ENCODE results near the gene BLM.

The BLM gene

DNA sequence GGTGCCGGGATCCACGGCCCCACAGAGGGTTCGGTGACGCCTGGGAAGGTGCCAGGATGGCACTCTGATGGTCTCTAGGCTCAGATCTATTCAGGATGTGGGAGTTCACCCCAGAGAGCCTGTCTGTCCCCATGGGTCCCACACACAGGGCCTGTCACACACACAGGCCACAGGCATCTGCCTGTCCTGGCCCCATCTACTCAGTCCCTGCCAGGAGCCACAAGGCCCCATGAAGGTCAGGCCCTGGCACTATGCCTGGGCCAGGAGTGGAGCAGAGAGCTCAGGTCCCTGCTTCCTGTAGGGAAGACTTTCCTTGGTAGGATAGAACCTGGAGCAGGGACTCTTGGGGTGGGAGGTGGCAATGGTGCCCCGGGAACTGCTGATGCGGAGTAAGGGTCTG, 102.2 kb downstream of the BLM start:
- TF ChIP-seq SIN3A (IDR thresholded peaks at IDR 0.05; ENCODE audit: borderline replicate concordance, insufficient read depth, low read length) (no peak), TAF1 (IDR thresholded peaks at IDR 0.05; ENCODE audit: borderline replicate concordance, insufficient read depth, low read length) (no peak), POLR2AphosphoS5 (IDR thresholded peaks at IDR 0.05; ENCODE audit: low read depth, low read length) (no peak), FOXP2 (optimal IDR thresholded peaks at IDR 0.05; ENCODE audit: borderline replicate concordance, extremely low read depth, extremely low read length, insufficient read depth) (no peak)

DNA sequence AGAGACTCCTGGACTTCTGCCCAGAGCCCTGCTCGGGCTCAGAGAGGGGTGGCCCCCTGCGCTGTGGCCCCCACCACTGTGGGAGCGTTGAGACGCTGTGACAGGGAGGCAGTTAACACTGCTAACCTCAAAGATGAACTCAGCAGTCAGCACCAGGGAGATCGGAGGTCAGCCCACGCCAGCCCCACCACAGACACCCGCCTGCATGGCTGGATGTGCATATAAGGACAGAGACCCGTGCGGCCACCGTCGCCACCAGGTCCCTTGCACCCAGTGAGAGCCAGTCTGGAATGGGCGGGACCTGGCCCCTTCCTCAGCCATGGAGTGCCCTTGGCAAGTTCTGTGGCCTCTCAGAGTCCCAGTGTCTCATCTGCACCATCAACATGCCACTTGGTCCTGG, 102.7 kb downstream of the BLM start:
- TF ChIP-seq POLR2AphosphoS5 (IDR thresholded peaks at IDR 0.05; ENCODE audit: low read depth, low read length), result no peak
- no peak for TF ChIP-seq TAF1 (IDR thresholded peaks at IDR 0.05; ENCODE audit: borderline replicate concordance, insufficient read depth, low read length)
- TF ChIP-seq, protein P1, sequence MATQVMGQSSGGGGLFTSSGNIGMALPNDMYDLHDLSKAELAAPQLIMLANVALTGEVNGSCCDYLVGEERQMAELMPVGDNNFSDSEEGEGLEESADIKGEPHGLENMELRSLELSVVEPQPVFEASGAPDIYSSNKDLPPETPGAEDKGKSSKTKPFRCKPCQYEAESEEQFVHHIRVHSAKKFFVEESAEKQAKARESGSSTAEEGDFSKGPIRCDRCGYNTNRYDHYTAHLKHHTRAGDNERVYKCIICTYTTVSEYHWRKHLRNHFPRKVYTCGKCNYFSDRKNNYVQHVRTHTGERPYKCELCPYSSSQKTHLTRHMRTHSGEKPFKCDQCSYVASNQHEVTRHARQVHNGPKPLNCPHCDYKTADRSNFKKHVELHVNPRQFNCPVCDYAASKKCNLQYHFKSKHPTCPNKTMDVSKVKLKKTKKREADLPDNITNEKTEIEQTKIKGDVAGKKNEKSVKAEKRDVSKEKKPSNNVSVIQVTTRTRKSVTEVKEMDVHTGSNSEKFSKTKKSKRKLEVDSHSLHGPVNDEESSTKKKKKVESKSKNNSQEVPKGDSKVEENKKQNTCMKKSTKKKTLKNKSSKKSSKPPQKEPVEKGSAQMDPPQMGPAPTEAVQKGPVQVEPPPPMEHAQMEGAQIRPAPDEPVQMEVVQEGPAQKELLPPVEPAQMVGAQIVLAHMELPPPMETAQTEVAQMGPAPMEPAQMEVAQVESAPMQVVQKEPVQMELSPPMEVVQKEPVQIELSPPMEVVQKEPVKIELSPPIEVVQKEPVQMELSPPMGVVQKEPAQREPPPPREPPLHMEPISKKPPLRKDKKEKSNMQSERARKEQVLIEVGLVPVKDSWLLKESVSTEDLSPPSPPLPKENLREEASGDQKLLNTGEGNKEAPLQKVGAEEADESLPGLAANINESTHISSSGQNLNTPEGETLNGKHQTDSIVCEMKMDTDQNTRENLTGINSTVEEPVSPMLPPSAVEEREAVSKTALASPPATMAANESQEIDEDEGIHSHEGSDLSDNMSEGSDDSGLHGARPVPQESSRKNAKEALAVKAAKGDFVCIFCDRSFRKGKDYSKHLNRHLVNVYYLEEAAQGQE (IDR thresholded peaks at IDR 0.05; ENCODE audit: insufficient read depth in 1 of 2, low read depth in 2 of 2, low read length in 2 of 2), result no peak
- TF ChIP-seq SIN3A (IDR thresholded peaks at IDR 0.05; ENCODE audit: borderline replicate concordance, insufficient read depth, low read length), result no peak
- TF ChIP-seq FOXP2 (optimal IDR thresholded peaks at IDR 0.05; ENCODE audit: borderline replicate concordance, extremely low read depth, extremely low read length, insufficient read depth), result no peak

DNA sequence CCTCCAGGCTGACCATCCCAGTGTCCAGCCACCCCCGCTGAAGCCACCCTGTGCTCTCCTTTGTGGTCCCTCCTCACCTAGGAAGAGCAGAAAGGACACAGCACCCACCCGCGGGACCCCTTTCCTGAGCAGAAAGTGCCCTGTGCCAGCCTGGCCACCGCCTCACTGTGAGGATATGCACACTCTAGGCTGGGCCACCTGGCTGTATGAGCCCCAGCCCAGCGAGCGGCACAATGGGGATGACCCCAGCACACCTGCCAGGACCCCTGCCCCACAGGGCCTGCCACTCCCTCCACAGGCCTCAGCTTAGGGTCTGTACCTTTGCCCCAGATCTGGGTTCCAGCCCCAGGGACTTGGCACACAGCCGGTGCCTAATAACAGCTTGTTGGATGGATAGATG, 103.3 kb downstream of the BLM start:
- TF ChIP-seq SIN3A (IDR thresholded peaks at IDR 0.05; ENCODE audit: borderline replicate concordance, insufficient read depth, low read length) (no peak), POLR2AphosphoS5 (IDR thresholded peaks at IDR 0.05; ENCODE audit: low read depth, low read length) (no peak), TAF1 (IDR thresholded peaks at IDR 0.05; ENCODE audit: borderline replicate concordance, insufficient read depth, low read length) (no peak), FOXP2 (optimal IDR thresholded peaks at IDR 0.05; ENCODE audit: borderline replicate concordance, extremely low read depth, extremely low read length, insufficient read depth) (no peak)
- TF ChIP-seq, protein P1 (IDR thresholded peaks at IDR 0.05; ENCODE audit: insufficient read depth in 1 of 2, low read depth in 2 of 2, low read length in 2 of 2), result no peak

DNA sequence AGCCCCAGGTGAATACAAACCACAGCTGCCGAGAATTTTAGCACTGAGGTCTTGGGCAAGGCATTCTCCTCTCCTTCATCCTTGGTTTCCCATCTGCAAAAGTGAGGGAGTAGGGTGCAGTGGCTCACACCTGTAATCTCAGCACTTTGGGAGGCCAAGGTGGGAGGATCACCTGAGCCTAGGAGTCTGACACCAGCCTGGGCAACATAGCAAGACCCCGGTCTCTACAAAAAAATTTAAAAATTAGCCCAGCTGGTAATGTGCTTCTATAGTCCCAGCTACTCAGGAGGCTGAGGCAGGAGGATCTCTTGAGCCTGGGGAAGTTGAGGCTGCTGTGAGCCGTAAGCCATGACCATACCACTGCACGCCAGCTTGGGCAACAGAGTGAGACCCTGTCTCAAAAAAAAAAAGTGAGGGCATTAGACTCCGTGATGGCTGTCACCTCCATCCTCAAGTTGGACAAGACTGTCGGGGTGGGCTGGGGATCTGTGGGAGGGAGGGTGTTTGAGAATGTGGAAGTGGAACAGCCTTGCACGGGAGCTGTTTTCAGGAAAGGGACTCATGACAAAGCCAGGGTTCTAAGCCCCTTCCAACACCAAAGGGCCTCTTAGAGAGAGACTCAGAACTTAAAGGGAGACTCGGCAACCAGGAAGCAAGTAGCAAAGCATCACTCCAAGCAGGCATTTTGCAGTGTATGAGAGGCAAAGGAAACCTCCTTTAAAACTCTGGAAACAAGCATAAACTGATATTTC, 105.2 kb downstream of the BLM start:
- TF ChIP-seq, protein P1 (IDR thresholded peaks at IDR 0.05; ENCODE audit: insufficient read depth in 1 of 2, low read depth in 2 of 2, low read length in 2 of 2), result no peak
- no peak for TF ChIP-seq FOXP2 (optimal IDR thresholded peaks at IDR 0.05; ENCODE audit: borderline replicate concordance, extremely low read depth, extremely low read length, insufficient read depth)
- no peak for TF ChIP-seq SIN3A (IDR thresholded peaks at IDR 0.05; ENCODE audit: borderline replicate concordance, insufficient read depth, low read length)
- no peak for TF ChIP-seq POLR2AphosphoS5 (IDR thresholded peaks at IDR 0.05; ENCODE audit: low read depth, low read length)
- no peak for TF ChIP-seq TAF1 (IDR thresholded peaks at IDR 0.05; ENCODE audit: borderline replicate concordance, insufficient read depth, low read length)

DNA sequence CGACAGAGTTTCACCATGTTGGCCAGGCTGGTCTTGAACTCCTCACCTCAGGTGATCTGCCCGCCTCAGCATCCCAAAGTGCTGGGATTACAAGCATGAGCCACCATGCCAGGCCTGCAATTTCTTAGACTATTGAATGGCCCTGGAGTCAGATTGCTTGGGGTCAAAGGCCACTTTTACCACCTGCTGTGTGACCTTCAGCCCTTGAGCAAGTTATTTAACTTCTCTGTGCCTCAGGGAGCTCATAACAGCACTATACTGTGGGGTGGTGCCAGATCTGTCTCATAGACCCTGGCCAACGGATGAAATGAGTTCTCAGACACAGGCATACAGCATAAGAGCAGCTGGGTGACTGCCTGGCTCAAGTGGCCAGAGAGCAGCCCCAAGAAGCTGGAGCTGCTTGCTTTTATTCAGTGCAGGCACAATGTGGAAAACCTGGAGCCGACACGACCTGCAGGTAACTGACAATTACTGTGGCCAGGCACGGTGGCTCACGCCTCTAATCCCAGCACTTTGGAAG, 106.4 kb downstream of the BLM start:
- no peak for TF ChIP-seq POLR2AphosphoS5 (IDR thresholded peaks at IDR 0.05; ENCODE audit: low read depth, low read length)
- no peak for TF ChIP-seq TAF1 (IDR thresholded peaks at IDR 0.05; ENCODE audit: borderline replicate concordance, insufficient read depth, low read length)
- TF ChIP-seq, protein P1 (IDR thresholded peaks at IDR 0.05; ENCODE audit: insufficient read depth in 1 of 2, low read depth in 2 of 2, low read length in 2 of 2), result no peak
- no peak for TF ChIP-seq SIN3A (IDR thresholded peaks at IDR 0.05; ENCODE audit: borderline replicate concordance, insufficient read depth, low read length)
- TF ChIP-seq FOXP2 (optimal IDR thresholded peaks at IDR 0.05; ENCODE audit: borderline replicate concordance, extremely low read depth, extremely low read length, insufficient read depth), result no peak
